Activated CD4-positive, alpha-beta T cell treated with anti-CD3 and anti-CD28 coated beads for 4 hours (primary cell): Measurements from ENCODE around the gene CGA.
A peak's percentile ranks its signal among the peaks of the same experiment; 100 is the strongest.
"Not testable (repeated sequence)": the region's sequence is repeated elsewhere in the genome, so short reads cannot be mapped to it uniquely, and the experiment has no call there.

ENCODE experiments used
- DNase-seq, 2 donors: peaks; one replicate each; pipeline ENCODE4 v3.0.0-alpha.2; 2020

CGA gene

DNA sequence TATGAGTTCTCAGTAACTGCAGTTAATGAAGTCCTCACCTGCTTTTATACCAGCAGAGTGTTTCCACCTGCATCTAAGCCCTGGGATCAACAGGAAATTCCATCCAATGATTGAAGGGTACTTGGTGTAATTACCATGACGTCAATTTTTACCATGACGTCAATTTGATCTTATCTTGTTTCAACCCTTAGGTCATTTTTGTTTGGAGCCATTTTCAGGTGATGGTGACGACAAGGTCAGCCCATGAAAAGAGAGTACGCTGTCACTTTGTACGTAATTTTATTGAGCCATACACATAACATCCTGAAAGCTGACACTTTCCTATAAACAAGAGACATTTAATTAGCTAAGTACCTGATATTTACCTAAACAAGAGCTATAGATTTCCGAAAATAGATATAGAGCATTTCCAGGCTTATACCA is at the start of gene CGA:
TSS of gene CGA (minus strand) at position 20 of the 423 bp plus-strand sequence. CDS start 6,906 bp downstream, outside the sequence.
- no peak for DNase-seq

- not testable (repeated sequence) for DNase-seq
These were observed 45.0 kb upstream of the CGA start for GRCh38 chr6:87139927-87140326.

DNA sequence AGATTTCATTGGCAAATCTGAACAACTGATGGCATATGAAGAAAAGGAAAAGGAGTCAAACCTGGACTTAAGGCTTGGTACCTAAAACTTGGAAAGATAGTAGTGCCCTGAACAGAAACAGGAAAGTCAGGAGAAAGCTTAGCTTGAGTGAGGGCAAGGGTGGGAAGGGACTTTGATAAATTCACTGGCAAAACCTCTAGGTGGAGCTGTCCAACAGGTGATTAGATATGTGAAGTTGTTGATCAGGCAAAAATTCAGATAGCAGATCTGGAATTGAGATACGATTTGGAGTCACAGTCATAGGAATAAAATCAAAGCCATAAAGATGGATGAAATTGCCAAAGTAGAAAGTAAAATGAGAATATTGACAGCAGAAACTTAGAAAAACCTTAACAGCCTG is 44.3 kb upstream of the CGA start:
- peak; percentile 34 to 68 for DNase-seq

GRCh38 chr6:87136963-87137362 is 42.1 kb upstream of the CGA start:
- DNase-seq, result no peak

- DNase-seq, result no peak
These were observed 32.8 kb upstream of the CGA start for GRCh38 chr6:87127737-87128136.

DNA sequence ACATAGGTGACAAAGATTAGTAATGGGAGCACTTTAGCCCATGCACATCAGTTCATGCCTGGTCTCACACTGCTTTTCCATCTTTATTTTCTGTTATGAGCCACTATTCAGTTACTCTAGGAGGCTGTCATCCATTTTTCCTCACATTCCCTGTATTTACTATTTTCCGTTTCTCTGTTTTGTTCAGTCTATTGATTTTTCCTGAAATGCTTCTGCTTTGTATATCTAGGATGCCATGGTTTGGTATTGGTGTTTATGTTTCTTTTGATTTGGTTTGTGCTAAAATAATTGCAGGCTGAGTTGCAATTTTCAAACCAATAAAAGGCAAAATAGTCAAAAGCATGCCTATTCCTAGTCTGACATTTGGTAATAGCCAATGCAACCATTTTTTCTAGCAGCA is 31.6 kb upstream of the CGA start:
- DNase-seq, result no peak

- no peak for DNase-seq
These were observed 29.2 kb upstream of the CGA start for GRCh38 chr6:87124074-87124473.

DNA sequence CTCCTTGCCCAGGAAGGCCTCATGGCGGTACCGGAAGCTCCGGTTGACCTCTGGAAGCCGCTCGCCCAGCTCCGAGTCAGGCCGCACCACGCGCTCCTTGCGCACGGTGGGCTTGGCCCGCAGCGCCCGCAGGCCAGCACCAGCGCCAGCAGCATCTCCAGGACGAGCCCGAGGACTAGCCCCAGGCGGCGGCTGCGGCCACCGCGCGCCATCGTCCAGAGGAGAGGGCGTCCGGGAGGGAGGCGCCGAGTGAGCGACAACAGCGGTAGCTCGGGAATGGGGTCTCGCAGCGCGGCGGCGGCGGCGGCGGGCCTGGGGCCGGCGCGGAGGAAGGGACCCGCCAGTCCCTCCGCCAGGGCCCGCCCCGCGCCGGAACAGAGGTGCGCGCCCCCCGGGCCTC is 27.6 kb upstream of the CGA start:
- no peak for DNase-seq

DNA sequence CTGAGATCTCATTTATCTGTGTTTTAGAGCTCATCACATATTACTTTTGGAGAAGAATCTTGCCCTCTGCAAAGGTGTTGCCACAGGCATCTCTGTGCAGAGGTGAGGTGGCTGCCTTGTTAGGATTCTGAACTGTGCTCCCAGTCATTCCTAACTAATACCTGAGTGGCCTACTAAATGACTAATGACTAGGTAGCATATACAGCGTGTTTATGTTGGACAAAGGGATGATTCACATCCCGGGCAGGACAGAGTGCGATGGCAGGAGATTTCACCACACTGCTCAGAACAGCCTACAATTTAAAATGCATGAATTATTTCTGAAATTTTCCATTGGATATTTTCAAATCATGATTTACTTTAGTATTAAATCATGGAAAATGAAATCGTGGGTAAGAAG is 23.1 kb upstream of the CGA start:
- DNase-seq, result no peak

GRCh38 chr6:87116922-87117321 is 22.0 kb upstream of the CGA start:
- DNase-seq, result no peak

- no peak for DNase-seq
These were observed 20.7 kb upstream of the CGA start for GRCh38 chr6:87115402-87116135.

DNA sequence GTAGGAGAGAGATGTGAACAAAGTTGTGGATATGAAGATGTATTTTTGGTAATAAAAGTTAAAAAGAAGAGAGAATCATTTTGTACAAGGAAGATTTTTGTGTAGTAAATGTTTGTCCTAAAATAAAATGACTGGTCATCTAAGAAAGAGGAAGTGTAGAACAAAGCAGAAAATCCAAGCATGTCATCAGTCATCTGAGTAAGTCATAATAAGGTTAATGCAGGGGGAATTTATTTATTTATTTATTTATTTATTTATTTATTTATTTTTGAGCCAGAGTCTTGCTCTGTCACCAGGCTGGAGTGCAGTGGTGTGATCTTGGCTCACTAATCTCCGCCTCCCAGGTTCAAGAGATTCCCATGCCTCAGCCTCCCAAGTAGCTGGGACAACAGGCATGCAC is 15.7 kb upstream of the CGA start:
- DNase-seq, result no peak

DNA sequence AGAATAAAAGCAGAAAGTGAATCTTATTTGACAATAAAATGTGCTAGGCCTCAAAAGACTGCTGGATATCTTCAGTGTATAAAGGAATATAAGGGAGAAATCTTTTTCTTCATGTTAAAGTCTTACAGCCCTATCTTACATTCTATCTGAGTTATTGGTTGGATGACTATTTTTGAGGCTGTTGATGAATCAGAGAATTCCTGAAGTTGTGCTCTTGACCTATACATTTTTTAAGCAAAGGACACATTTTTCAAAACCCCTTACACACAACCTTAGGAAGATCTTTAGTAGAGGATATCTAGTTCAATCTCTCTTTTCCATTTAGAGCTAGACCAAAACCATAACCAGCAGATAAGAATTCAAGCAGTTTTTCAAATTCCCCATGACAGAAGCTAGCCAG is 10.9 kb upstream of the CGA start:
- no peak for DNase-seq

DNA sequence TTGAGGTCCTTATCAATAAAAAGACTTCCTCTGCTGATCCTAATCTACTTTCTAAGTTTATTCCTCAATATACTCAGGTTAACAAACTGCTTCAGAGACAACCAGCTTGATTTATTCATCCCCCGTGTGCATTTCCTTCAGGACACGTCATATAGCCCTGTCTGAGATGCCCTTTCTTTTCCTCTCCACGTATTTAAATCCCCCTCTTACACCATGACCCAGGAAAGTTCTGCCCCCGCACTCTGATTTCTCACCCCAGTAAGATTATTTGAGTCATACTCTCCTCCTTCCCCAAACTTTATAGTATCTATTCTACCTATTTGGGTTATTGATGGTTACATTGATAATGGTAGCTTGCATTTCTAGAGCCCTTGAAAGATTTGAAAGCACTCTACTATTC is 9.8 kb upstream of the CGA start:
- no peak for DNase-seq

DNA sequence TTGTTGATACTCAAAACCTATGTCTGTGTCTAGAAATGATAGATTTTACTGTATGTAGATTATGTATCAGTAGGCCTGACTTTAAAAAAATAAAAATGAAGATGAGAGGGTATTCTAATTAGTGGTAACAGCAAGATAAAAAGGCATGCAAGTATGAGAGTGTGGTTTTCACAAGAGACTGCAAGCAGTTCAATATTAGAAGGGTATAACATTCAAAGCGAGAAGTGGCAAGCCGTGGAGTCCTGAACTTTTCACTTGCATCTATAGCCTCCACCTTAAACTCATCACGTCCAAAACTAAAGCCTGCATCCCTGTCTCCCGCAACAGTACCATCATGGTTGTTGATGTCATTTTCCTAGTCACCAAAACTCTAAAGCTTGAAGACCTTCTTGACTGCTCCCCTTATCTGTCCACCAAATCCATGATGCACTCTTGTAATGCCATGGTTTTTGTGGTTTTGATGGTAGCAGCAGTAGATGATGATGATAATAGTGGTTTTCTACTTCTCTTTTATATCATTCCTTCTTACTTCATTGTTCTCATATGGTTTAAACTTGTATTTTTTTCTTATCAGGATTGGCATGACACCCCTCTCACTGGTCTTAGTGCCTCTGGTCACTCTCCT is 9.2 kb upstream of the CGA start:
- no peak for DNase-seq

- DNase-seq, result no peak
These were observed 7.3 kb upstream of the CGA start for GRCh38 chr6:87102151-87102621.

GRCh38 chr6:87101067-87101466 is 6.2 kb upstream of the CGA start:
- no peak for DNase-seq

DNA sequence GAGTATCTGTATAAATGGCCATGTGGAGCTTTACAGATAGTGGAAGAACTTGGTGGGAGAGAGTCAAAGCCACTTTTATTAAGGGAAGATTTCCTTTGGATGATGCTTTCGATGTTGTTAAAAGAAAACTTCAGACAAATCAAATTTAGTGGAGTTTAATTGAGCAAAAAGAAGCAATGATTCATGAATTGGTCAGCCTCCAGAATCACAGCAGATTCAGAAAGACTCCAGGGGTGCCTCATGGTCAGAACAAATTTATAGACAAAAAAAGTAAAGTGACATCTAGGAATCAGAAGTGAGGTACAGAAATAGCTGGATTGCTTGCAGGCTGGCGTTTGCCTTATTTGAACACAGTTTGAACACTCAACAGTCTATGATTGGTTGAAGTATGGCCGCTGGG is 5.3 kb upstream of the CGA start:
- no peak for DNase-seq

DNA sequence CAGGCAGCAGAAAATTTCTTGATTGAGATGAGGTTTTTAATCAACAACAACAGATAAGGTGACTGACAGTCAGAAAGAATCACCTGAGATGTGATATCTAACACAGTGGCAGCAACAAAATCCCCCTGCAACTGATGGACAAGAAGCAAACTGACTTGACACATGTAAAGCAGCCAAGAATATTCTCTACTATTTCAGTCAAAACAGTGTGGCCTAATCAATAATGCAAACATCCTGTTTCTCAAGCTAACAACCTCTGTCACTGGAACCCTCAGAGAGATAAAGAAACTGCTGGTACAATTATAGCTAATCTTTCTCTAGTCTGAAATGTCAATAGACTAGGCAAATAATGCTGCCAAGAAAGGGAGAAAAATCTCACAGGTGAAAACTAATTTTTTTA is 4.6 kb upstream of the CGA start:
- no peak for DNase-seq

DNA sequence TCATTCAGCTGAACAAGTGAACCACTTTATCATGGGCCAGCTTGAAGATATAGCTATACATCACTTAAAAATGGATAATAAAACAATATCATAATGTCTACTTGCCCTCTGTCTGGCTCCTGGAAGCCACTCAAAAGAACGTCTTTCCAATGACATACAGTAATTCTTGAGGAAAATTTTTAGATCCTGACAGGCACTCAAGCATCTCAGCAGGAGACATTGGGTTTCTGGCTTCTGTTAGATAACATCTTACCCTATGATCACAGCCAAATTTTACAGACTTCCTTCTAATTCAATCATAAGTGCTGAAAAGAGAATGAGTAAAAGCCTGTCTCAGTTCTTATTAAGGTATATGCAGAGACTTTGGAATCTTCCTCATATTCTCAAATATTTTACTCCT is 330 bp downstream of the CGA start:
- no peak for DNase-seq

DNA sequence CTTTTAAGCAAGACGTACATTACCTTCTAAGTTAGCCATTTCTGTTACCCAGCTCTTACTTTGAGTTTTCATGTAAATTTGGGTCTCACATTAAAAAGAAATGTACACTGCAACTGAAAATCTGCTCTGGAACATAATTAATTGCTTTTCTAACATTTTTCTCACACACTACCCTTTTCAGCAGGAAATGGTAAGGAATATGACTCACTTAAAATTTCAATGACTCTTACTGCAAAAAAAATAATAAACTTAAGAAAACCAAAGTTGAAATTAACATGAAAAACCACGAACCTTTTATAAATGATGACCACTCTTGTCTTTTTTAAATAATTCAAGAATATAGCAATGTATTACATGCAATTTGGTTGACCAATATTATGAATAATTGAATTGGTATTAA is 1.3 kb downstream of the CGA start:
- DNase-seq, result no peak

DNA sequence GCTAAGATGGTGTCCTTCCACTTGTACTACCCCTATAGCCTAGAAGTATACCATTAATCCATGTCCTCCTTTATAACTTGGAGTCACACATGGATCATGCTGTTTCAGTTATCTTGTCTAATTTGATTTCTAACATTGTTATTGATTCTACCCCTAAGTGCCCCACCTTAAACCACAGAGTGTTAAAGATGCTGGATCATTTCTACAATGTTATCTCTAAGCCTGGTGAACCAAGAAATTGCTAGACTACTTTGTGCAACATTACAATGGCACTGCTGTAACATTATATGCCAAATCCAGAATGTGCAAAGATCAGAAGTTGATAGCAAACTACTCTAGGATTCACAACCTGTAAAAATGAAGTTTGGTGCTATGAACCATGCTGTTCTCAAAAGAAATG is 1.7 kb downstream of the CGA start:
- DNase-seq, result no peak

- no peak for DNase-seq
These were observed 2.5 kb downstream of the CGA start for GRCh38 chr6:87092435-87092834.

DNA sequence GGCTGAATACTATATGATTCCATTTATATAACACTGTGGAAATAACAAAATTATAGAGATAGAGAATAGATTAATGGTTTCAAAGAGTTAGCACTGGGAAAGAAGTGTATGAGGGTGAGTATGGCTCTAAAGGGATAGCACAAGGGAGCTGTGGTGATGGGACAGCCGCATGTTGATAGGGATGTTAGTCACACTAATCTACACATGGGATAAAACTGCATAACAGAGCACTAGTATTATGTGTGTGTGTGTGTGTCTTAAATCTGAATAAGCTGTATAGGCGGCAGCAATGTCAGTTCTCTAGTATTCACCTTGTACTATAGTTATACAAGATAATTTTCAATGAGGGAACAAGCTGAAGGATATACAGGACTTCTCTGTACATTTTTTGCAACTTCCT is 5.8 kb downstream of the CGA start:
- DNase-seq, result no peak

- no peak for DNase-seq
These were observed 6.8 kb downstream of the CGA start for GRCh38 chr6:87088076-87088475.
